HG02981 (cell line): ENCODE data around the gene AQR.
"Not testable (repeated sequence)": the region's sequence is repeated elsewhere in the genome, so short reads cannot be mapped to it uniquely, and the experiment has no call there.

ENCODE experiments used
- ATAC-seq: cut with Tn5 transposase; IDR thresholded peaks from one replicate; pipeline ENCODE4 v1.9.1; 2021; ENCODE audit warnings: mild to moderate bottlenecking, moderate library complexity; ENCODE audit not compliant: unreplicated experiment

Gene AQR

GRCh38 chr15:34820110-34820509, 149.4 kb downstream of the AQR start:
- no peak for ATAC-seq

DNA sequence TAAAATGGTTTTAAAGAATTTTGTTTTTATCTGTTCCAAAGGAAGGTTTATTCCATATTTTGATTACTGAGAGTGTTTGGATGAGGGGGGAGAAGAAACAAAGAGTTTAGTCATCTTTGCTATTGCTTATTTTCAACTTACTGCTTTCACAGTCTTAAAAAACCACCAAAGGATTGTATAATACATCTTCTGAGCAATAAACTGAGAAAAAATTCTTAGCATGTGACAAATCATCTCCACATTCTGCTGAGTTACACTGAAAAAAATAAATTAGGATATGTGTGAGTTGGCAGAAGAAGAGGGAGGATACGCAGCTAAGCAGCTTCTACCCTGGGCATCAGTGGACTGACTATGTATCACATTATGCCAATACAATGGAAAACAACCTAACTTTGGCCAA, 151.0 kb downstream of the AQR start:
- ATAC-seq, result no peak

- no peak for ATAC-seq
These were observed 153.7 kb downstream of the AQR start for GRCh38 chr15:34815836-34816235.

- ATAC-seq, result no peak
These were observed 155.9 kb downstream of the AQR start for GRCh38 chr15:34813446-34814190.

DNA sequence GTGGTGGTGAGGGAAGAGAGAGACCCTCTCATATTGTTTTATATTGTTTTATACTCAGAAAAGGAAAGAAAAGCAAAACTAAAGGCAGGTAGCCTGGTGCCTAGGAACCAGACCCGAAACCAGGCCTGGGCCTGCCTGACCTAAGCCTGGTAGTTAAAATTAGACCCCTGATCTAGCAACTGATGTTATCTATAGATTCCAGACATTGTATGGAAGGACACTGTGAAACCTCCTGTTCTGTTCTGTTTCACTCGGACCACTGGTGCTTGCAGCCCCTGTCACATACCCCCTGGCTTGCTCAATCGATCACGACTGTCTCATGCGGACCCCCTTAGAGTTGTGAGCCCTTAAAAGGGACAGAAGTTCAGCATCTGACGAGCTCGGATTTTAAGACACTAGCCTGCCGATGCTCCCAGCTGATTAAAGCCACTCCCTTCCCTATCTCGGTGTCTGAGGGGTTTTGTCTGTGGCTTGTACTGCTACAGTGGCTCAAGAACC, 156.6 kb downstream of the AQR start:
- ATAC-seq, result not testable (repeated sequence)

GRCh38 chr15:34812369-34812768, 157.2 kb downstream of the AQR start:
- ATAC-seq, result no peak

- no peak for ATAC-seq
These were observed 159.0 kb downstream of the AQR start for GRCh38 chr15:34810443-34811129.

GRCh38 chr15:34809186-34809585, 160.4 kb downstream of the AQR start:
- no peak for ATAC-seq

DNA sequence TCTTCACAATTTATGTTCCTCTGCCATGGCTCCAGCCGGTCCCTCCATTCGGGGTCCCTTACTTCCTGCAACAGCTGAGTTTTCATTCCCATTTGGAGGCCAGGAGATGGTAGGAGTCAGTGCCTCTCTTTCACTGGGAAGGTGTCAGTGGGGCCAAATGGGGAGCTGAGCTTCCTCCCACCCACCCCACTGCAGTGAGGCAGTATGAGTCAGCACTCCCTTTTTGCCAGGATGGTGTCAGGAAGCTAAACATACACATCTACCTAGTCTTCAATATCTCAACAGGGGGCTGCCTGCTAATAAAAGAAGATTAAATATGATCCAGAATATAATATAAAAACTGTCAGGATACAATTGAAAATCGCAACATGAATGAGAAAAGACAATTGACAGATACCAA, 161.5 kb downstream of the AQR start:
- no peak for ATAC-seq

GRCh38 chr15:34807241-34807640, 162.3 kb downstream of the AQR start:
- ATAC-seq, result not testable (repeated sequence)

DNA sequence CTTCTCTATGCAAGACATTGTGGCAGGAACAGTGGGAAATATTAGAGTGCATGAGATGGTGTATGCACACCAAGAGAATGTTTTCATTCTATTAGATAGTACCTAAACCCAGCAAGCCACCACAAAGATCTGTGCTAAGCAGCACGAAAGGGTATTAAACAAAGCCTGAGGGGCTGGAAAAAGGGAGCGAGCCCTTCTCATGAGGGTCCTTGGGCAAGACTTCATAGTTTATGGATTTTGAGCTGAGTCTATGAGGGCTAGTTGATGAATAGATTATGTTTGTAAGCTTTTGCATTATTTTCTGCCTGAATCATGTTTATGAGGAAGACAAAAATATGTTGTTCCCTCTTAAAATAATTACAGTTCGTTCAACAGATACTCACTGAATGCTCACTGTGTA, 164.8 kb downstream of the AQR start:
- ATAC-seq, result no peak

GRCh38 chr15:34804113-34804512, 165.4 kb downstream of the AQR start:
- no peak for ATAC-seq

DNA sequence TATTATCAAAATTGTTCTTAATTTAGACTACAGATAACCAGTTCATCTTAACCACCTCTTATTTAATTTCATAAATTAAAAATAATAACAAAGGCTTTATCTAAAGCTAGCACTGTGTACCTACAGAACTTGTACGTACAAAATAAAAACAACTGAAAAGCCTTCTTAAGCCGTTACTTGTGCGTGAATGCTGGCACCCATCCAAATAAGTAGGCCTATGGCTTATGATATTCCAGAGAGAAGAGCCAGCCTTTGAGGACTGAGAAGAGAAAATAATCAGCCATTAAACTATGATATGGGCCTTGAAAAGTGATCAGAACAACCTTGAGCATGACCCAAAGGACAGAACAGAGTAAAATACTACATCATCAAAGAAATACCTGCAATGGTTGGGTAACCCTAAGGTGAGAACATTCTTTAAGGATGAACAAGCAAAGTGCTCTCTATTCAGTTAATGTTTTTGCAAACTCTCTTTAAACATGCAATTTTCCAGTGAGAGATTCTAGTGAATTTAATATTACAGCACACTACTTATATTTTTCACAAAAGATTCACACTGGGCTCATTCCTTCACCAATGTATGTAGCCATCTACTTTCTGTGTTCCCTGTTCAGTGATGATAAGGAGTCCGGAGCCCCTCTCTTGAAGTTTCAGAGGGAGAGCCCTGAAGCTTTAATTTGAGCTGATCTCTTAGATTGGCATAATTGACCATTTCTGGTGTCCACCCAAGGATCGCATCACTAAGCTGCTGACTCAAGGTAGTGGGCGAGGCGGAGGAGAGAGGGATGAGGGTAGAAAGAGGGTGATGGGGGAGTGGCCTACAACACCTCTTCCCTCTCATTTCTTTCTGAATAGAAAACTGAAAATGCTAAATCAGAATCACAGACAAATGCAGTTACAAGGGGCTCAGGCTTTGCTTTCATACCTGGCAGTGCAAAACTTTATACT, 166.5 kb downstream of the AQR start:
- ATAC-seq, result no peak

GRCh38 chr15:34802371-34802770, 167.2 kb downstream of the AQR start:
- no peak for ATAC-seq
